HFF-Myc (cell line): ENCODE data around the gene MDFI.

Source experiments
- DNase-seq: peaks from one replicate; pipeline ENCODE4 v3.0.0-alpha.2; 2011; ENCODE audit warnings: low read depth; ENCODE audit errors: extremely low read depth
- H3K4me3 ChIP-seq: replicated peaks from 2 replicates; pipeline ENCODE4 v1.5.1; 2011; ENCODE audit warnings: low read depth, mild to moderate bottlenecking, control low read depth, low read length
- TF ChIP-seq, protein P1 (sequence below): IDR thresholded peaks from 2 replicates; pipeline ENCODE4 v1.5.1; 2012; ENCODE audit warnings: mild to moderate bottlenecking, low read depth, low read length, control low read depth; ENCODE audit errors: missing control alignments

MDFI gene

DNA sequence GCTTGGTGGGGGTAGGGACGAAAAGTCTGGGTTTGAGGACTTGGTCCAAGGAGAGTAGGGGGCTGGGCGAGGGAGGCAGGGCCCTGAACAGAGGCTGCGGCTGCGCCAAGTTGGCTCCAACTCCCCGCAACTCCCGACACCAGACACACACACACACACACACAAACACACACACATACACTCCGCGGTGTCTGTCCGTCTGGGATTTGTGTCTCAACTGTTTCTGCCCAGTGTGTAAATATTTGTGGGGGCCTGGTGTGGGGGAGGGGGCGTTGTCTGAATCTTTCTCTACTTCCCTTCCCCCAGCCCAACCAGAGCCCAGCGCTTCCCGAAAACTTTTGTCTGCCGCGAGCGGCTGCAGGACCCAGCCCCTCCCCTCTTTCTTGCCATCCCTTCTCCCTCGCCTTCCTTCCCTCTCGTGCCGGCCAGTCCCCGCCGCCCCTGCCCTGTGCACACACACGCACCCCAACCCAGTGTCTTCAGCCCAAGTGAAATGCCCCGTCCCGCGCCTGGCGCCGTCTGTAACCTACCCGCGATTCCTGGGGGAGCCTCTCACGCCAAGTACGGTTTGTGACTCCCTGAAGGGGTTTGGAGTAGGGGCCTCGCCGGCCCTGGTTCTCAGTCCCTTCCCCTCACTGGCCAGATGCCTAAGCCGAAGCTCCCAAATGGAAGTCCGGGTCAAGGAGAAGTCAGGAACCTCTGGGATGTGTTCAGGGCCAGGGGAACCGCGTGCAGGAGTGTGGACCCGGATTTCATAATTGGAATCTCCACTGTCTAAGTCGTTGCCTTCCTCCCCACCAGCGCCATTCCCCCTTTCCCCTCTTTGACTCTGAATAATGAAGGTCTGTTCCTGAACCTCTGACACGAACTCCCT, 904 bp downstream of the MDFI start:
- TF ChIP-seq, protein P1, sequence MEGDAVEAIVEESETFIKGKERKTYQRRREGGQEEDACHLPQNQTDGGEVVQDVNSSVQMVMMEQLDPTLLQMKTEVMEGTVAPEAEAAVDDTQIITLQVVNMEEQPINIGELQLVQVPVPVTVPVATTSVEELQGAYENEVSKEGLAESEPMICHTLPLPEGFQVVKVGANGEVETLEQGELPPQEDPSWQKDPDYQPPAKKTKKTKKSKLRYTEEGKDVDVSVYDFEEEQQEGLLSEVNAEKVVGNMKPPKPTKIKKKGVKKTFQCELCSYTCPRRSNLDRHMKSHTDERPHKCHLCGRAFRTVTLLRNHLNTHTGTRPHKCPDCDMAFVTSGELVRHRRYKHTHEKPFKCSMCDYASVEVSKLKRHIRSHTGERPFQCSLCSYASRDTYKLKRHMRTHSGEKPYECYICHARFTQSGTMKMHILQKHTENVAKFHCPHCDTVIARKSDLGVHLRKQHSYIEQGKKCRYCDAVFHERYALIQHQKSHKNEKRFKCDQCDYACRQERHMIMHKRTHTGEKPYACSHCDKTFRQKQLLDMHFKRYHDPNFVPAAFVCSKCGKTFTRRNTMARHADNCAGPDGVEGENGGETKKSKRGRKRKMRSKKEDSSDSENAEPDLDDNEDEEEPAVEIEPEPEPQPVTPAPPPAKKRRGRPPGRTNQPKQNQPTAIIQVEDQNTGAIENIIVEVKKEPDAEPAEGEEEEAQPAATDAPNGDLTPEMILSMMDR = no peak
- H3K4me3 ChIP-seq = no peak overlapping the region; the same call in 1 of the 2 replicates
- no peak for DNase-seq

DNA sequence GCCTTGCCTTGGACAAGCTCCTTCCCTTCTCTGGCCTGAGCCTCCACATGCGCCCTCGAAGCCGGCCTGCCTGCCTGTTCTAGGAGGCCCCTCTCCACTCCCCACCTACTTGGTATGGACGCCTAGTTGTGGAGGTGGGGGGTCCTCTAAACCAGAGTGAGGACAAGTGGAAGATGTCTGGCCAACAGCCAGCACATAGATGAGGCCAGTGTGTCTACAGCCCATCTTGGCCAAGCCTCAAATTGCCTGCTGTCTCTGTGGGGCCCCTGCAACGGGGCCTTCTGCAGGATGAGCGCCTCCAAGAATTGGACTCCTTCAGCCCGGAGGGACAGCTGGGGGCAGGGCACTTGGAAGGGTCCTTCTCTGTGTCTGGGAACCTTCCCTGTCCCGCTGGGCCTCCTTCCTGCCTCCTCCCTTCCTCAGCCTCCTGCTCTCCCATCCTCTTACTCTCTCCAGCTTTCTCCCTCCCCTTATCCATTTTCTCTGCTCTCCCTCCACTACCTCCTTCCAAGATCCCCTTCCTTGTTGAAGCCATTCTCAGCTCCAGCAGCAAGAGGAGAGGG, 1.6 kb downstream of the MDFI start:
- no peak for DNase-seq
- TF ChIP-seq, protein P1 = no peak
- no peak overlapping the region for H3K4me3 ChIP-seq

DNA sequence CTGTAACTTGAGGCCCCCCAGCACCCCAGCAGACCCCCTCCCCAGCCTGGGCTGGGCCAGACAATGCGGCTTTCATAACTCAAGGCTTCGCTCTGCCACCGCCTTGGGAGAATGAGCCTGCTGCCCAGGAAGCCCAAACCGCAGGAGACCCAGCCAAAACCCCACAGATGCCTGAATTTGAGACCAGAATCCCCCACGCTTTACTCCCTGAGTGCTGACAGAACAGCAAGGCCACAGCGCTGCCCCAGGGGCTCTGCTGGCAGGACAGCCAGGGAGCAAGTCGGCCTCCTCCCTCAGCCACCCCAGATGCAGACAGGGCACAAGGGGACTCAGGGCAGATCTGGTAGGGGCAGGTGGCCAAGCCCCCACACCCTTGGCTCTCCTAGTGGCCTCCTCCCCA, 2.2 kb downstream of the MDFI start:
- TF ChIP-seq, protein P1 = no peak
- no peak overlapping the region for H3K4me3 ChIP-seq
- no peak for DNase-seq

DNA sequence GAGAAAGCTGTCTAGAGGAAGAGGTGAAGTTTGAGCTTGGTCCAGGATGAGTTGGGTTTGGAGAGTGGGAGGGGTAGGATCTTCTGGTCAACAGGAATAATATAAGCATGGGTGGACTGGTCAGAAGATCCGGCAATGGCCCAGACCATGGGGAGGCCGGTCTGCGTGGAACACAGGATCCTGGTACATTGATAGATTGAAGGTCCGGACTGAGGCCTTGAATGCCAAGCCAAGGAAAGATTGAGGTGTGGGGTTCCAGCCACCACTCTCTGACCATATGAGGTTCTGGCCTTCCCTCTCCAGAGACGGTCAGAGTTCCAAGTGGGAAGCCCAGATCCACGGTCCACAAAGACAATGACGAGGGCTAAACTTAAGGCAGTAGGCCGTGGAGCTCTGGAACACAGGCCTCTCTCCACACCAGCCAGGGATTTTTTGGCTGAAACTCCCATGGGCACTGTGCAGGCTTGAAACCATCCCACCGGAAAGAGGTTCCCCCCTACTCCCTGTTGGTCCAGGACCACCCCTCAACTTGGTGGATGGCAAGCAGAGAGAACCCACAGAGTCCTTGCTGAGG, 3.2 kb downstream of the MDFI start:
- no peak overlapping the region for H3K4me3 ChIP-seq
- TF ChIP-seq, protein P1 = no peak
- no peak for DNase-seq

DNA sequence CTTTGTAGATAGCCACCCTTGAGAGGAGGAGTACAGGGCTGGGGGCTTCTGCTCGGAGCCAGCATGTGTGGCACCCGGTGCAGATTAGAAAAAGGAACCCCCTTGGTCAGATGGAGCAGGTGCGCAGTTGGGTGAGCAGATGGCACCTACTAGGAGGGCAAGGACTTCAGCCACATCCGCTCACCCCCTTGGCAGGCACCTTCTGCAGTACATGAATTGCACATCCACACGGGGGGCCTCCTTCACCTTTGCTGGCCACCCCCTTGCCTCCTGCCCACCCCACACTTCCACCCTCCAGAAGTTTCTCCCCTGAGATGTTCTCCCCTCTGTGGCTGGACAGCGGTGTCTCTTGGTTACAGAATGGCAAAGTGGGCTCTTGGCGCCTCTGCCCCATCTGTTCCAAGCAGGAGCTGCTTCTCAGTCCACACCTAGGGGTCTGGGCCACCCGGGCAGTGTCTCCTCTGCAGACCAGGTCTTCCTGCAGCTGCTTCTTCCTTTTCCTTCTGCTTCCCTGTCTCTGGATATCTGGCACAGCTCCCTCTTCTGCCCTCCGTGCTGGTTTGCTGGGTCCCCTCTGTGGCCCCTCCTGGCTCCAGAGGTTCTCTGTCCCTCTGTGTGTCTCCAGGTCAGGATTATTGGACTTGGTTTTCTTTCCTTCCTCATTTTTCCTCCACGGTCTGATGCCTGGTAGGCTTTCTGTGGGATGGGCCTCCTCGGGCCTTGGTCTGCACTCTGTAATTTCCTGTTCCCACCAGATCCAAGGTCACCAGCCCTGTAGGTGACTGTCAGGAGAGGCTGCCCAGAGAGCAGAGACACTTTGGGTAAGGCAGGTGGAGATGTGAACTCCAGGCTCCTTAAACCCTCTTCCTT, 4.1 kb downstream of the MDFI start:
- no peak overlapping the region for H3K4me3 ChIP-seq
- TF ChIP-seq, protein P1 = no peak
- DNase-seq = no peak
